Endometrial microvascular endothelial cells (primary cell): ENCODE data around the gene ARID1B. TPM values are rescaled to one million over a fixed set of nuclear protein-coding genes. Genes with fewer than 3 reads are reported as not detected.

Experiments used
- in situ Hi-C: cut with HindIII; loops from 2 replicates; pipeline ENCODE4 v1.10.0; 2017; ENCODE audit warnings: low sequenced_read_pairs, low pct_unique_long_range_greater_than_20kb; ENCODE audit errors: inconsistent ontology term
- total RNA-seq: library from RNA; depleted of rRNA; stranded (reverse); fragments of >200 nt; gene quantifications from one replicate; pipeline ENCODE4 v1.2.3, GENCODE V29; 2015; ENCODE audit errors: inconsistent ontology term

ARID1B gene
- total RNA-seq, 1 donor from 2014 or later = 24.6 TPM

- in situ Hi-C loops = no loop called here
Observed at GRCh38 chr6:157089258-157089657, 312.1 kb downstream of the ARID1B start.

GRCh38 chr6:157089851-157090250 is 312.7 kb downstream of the ARID1B start:
- in situ Hi-C loops = no loop called here

GRCh38 chr6:157090736-157091135 is 313.6 kb downstream of the ARID1B start:
- in situ Hi-C loops = no loop called here

GRCh38 chr6:157091243-157091642 is 314.1 kb downstream of the ARID1B start:
- in situ Hi-C loops = no loop called here

GRCh38 chr6:157091856-157092460 is 314.8 kb downstream of the ARID1B start:
- in situ Hi-C loops = no loop called here

GRCh38 chr6:157092736-157093135 is 315.6 kb downstream of the ARID1B start:
- in situ Hi-C loops = no loop called here

- in situ Hi-C loops = no loop called here
Observed at GRCh38 chr6:157093536-157093935, 316.4 kb downstream of the ARID1B start.

GRCh38 chr6:157094038-157094437 is 316.9 kb downstream of the ARID1B start:
- in situ Hi-C loops = no loop called here

- in situ Hi-C loops = no loop called here
Observed at GRCh38 chr6:157095084-157095483, 317.9 kb downstream of the ARID1B start.

GRCh38 chr6:157095569-157095968 is 318.4 kb downstream of the ARID1B start:
- in situ Hi-C loops = no loop called here

- in situ Hi-C loops = no loop called here
Observed at GRCh38 chr6:157096105-157096504, 318.9 kb downstream of the ARID1B start.

- in situ Hi-C loops = no loop called here
Observed at GRCh38 chr6:157096522-157096921, 319.3 kb downstream of the ARID1B start.

GRCh38 chr6:157097255-157097955 is 320.2 kb downstream of the ARID1B start:
- in situ Hi-C loops = no loop called here

GRCh38 chr6:157098999-157099398 is 321.8 kb downstream of the ARID1B start:
- in situ Hi-C loops = no loop called here

GRCh38 chr6:157099912-157100593 is 322.9 kb downstream of the ARID1B start:
- in situ Hi-C loops = no loop called here

GRCh38 chr6:157101166-157101565 is 324.0 kb downstream of the ARID1B start:
- in situ Hi-C loops = no loop called here

- in situ Hi-C loops = no loop called here
Observed at GRCh38 chr6:157104803-157105202, 327.6 kb downstream of the ARID1B start.

GRCh38 chr6:157106487-157106886 is 329.3 kb downstream of the ARID1B start:
- in situ Hi-C loops = no loop called here

GRCh38 chr6:157107571-157107914 is 330.4 kb downstream of the ARID1B start:
- in situ Hi-C loops = no loop called here

GRCh38 chr6:157107915-157108651 is 330.9 kb downstream of the ARID1B start:
- in situ Hi-C loops = no loop called here
